SH-SY5Y (cell line): Measurements from ENCODE around the gene SHISA9.

Experiments
- GATA2 ChIP-seq: IDR thresholded peaks from 2 replicates; pipeline ENCODE4 v1.6.1; 2011; ENCODE audit warnings: mild to moderate bottlenecking, low read depth, low read length
- GATA3 ChIP-seq: IDR thresholded peaks from 2 replicates; pipeline ENCODE4 v1.6.1; 2011; ENCODE audit warnings: low read depth, mild to moderate bottlenecking, low read length, moderate library complexity

DNA sequence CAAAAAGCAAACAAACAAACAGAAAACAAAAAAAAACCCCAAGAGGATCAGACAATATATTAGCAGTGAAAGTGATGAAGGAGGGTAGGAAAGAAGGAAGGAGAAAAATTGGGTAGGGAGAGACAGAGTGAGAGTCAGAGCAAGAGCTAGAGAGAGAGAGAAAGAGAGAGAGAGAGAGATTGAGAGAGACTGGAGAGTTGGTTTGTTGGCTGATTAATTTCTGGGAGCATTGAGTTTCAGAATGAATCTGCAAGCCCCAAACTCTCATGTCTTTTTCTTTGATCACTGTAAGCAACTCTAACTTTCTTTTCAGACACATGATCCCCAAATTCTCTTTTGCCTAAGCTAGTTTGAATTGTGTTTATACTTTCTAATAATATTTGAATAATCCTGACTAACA, 388.1 kb downstream of the SHISA9 start:
- TF ChIP-seq GATA3 (no peak), GATA2 (no peak)
